Colonic mucosa (tissue), 4 donors: ENCODE results near the gene PSMD11. TPM values are rescaled to one million over a fixed set of nuclear protein-coding genes. Genes with fewer than 3 reads are reported as not detected.
A peak's percentile ranks its signal among the peaks of the same experiment; 100 is the strongest.

Experiments used
- DNase-seq: peaks from one replicate; pipeline ENCODE4 v3.0.0-alpha.2; 2020
- H3K27ac ChIP-seq: fragments of 200-600 bp; one replicate; pipeline ENCODE4 v1.8.0; 2021
- H3K27me3 ChIP-seq: fragments of 200-600 bp; one replicate; pipeline ENCODE4 v1.8.0; 2021
- H3K36me3 ChIP-seq: fragments of 200-600 bp; one replicate; pipeline ENCODE4 v1.8.0; 2021
- H3K4me1 ChIP-seq: fragments of 200-600 bp; one replicate; pipeline ENCODE4 v1.8.0; 2021; ENCODE audit warnings: mild to moderate bottlenecking
- H3K4me3 ChIP-seq: fragments of 200-600 bp; one replicate; pipeline ENCODE4 v1.8.0; 2021
- H3K9ac ChIP-seq, 2 donors: one replicate each; pipeline ENCODE4 v1.7.0; 2013; ENCODE audit warnings: control low read depth in 2 of 2, low read depth in 2 of 2, low read length in 2 of 2
- H3K9me3 ChIP-seq: fragments of 200-600 bp; one replicate; pipeline ENCODE4 v1.8.0; 2021
- intact Hi-C: fragments of 100-400 bp; cut with DNase I; formaldehyde crosslinking; loops from one replicate; pipeline ENCODE4 v1.14.1; 2022
- total RNA-seq, 2 donors: library from RNA; stranded (reverse); fragmentation: NEBNext Ultra II Directional in 1 of 2; extraction: Animal tissue kit (Norgen Biotek cat#: 25700) in 1 of 2; gene quantifications; one replicate each; pipeline ENCODE4 v1.2.1, GENCODE V29; 2021
- TF ChIP-seq, protein P1 (sequence below): fragments of 200-600 bp; IDR thresholded peaks from one replicate; pipeline ENCODE4 v1.8.0; 2022; ENCODE audit warnings: antibody characterized with exemption, mild to moderate bottlenecking
- donor health status: healthy.
- donor health status: DM: no; HTN: no; CAD: no.
- donor health status: DM: no; HTN: no; CAD: no.

The PSMD11 gene
- total RNA-seq, 2 donors from 2014 or later: 81.2 to 117 TPM

DNA sequence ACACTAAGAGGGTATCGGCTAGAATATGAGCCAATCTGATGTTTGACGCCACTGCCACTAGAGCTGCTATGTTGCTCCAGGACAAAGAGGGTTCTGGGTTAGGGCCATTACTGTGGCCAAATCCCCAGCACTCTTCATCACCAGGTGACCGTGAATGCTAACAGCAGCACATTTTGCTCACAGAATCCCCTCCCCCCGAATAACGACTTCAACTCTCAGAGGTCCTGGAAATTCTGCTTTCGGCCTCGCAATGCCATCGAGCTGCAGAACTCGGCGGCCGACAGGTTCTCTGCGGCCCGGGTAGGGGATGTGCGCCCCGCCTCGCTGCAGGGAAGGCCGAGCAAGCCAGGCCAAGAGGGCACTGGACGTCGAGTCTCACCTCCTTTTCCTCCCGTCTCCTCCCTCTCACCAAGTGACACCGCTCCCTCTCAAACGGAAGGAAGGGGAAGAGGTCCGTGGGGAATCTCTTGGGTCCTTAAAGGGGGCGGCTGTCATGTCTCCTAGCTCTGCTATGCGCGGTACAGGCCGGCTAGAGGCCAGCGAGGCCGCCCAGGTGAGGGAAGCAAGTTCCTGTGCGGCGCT, 74.4 kb downstream of the PSMD11 start:
- intact Hi-C loops: no loop called here
- TF ChIP-seq, protein P1, sequence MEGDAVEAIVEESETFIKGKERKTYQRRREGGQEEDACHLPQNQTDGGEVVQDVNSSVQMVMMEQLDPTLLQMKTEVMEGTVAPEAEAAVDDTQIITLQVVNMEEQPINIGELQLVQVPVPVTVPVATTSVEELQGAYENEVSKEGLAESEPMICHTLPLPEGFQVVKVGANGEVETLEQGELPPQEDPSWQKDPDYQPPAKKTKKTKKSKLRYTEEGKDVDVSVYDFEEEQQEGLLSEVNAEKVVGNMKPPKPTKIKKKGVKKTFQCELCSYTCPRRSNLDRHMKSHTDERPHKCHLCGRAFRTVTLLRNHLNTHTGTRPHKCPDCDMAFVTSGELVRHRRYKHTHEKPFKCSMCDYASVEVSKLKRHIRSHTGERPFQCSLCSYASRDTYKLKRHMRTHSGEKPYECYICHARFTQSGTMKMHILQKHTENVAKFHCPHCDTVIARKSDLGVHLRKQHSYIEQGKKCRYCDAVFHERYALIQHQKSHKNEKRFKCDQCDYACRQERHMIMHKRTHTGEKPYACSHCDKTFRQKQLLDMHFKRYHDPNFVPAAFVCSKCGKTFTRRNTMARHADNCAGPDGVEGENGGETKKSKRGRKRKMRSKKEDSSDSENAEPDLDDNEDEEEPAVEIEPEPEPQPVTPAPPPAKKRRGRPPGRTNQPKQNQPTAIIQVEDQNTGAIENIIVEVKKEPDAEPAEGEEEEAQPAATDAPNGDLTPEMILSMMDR: no peak
- Histone ChIP-seq H3K9ac (no peak overlapping the region), H3K36me3 (no peaks in the 10 kb centered on the region), H3K27me3 (no peaks in the 10 kb centered on the region), H3K27ac (no peak overlapping the region), H3K4me3 (peak overlapping the region; percentile 30), H3K4me1 (peaks cover 4% of the 10 kb centered on the region), H3K9me3 (no peaks in the 10 kb centered on the region)
- DNase-seq: no peak

DNA sequence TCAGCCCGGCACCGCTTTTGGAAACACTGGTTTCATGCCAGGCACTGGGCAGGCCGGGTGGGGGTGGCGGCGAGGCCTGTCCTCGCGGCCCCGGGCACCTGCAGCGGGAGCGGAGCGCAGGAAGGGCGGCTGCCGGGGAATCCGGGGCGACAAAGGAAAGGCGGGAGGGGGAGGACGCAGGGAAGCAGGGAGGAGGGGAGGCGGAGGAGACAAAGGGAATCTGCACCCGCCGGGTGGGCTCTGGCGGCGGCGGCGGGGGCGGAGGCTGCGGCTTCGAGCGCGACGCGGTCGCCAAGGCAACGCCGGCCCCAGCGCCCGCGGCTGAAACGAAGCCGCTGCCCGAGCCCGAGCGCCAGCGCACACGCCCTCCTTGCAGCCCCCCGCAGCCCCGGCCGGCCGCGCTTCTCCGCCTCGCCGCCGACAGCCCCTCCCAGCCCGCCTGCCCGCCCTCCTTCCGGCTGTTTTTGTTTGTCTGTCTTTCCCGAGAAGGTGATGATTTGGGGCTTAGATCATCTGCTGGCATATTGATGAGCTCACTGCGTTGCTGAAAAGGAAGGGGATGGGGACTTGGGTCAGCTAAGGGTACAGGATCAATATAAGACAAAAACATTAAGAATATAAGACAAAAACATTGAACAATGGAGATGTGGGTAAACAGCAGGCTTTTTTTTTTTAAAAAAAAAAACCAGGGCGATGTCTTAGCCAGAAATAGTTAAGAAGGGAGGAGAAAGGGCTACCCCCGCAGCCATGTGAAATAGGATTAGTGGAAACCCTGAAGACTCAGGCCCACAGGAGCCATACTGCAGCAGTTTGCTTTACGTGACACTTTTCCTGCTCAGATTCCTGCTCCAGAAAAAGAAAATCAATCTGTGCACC, 75.2 kb downstream of the PSMD11 start:
- Histone ChIP-seq H3K9me3 (no peaks in the 10 kb centered on the region), H3K9ac (no peak overlapping the region), H3K27ac (no peak overlapping the region), H3K4me3 (peak overlapping the region; percentile 30), H3K4me1 (peaks cover 4% of the 10 kb centered on the region), H3K27me3 (no peaks in the 10 kb centered on the region), H3K36me3 (no peaks in the 10 kb centered on the region)
- intact Hi-C loops: no loop called here
- TF ChIP-seq, protein P1: no peak
- peak; percentile 47 for DNase-seq

DNA sequence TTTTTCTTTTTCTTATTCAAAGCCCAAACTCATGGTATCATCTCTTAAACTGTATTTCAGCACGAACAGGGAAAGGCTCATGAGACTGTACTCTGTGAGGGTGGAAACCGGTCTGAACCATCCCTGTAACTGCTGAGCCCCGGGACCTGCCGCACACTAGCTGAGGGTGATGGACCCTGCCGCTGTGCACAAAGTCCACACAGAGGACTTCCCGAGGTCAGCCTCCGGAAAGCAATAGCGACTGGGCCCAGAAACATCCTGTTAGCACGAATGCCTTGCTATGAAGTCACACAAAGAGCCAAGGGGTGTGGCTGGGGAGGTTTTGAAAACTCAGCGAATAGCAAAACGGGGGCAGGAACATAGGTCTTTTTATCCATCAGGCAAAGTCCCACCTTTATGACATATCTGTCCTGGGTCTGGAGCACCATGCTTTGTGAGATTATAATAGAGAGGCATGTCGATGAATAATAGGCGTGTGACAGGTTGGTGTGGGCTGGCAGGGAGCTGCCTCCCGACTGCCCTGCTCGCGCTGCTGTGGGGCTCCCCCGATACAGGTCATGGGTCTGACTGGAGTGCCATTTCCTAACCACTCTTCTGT, 75.9 kb downstream of the PSMD11 start:
- Histone ChIP-seq H3K27me3 (no peaks in the 10 kb centered on the region), H3K4me1 (peaks cover 4% of the 10 kb centered on the region), H3K36me3 (no peaks in the 10 kb centered on the region), H3K27ac (no peak overlapping the region), H3K9ac (no peak overlapping the region), H3K4me3 (no peak overlapping the region), H3K9me3 (no peaks in the 10 kb centered on the region)
- intact Hi-C loops: no loop called here
- TF ChIP-seq, protein P1: no peak
- peak; percentile 26 for DNase-seq

DNA sequence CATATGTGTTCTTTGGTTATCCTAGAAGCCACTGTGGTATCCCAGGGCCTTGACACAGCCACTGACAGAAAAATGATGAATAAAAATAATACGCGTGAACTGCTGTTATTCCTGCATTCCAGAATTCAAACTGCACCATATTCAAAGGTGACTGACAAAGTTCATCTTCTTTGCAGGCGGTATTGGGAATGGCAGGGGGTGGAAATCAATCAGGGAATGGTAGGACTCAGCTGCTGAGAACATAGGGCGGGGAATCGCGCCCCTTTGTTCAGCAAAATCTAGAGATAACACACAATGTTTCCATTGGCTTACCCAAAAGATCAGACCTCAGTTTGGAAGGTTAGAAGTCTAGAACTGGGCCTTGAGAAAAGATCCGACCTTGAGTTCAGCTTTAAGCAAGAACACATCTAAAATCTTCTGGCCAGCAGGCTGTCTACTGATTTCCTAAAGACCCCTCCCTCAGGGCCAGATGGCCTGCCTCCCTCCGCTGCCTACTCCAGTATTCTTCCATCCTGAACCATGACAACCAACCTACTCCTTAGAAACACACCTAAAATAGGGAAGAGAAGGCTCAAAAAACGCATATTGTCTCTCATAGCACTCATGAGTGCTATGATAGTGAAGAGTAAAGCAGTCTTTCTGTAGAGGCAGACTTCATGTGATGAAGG, 76.6 kb downstream of the PSMD11 start:
- no peak for DNase-seq
- H3K27ac ChIP-seq: no peak overlapping the region
- intact Hi-C loops: no loop called here

More for the DNA sequence above, 76.6 kb downstream of the PSMD11 start:
- peaks cover 4% of the 10 kb centered on the region for H3K4me1 ChIP-seq
- no peaks in the 10 kb centered on the region for H3K36me3 ChIP-seq
- no peaks in the 10 kb centered on the region for H3K27me3 ChIP-seq
- no peak overlapping the region for H3K9ac ChIP-seq
- TF ChIP-seq, protein P1: no peak
- no peaks in the 10 kb centered on the region for H3K9me3 ChIP-seq
- no peak overlapping the region for H3K4me3 ChIP-seq
